Smooth muscle cell (in vitro differentiated cells): Measurements from ENCODE around the gene CHTF8. TPM values are rescaled to one million over a fixed set of nuclear protein-coding genes. Genes with fewer than 3 reads are reported as not detected.

Experiments used
- DNase-seq: peaks from one replicate; lab custom pipeline; 2025; ENCODE audit not compliant: unreplicated experiment; lab: John Stamatoyannopoulos, UW
- H2AFZ ChIP-seq: fragments of 200-600 bp; sonication (generic); 2 replicates; pipeline ENCODE4 v1.6.0; 2016; ENCODE audit warnings: antibody characterized with exemption, low read depth, mild to moderate bottlenecking
- H3F3A ChIP-seq: fragments of 200-600 bp; sonication (generic); 2 replicates; pipeline ENCODE4 v1.6.0; 2017; ENCODE audit warnings: antibody characterized with exemption, low read depth
- H3K27ac ChIP-seq: fragments of 200-600 bp; sonication (generic); 2 replicates; pipeline ENCODE4 v1.5.1; 2016; ENCODE audit warnings: low read depth, mild to moderate bottlenecking
- H3K27me3 ChIP-seq: fragments of 200-600 bp; sonication (generic); 2 replicates; pipeline ENCODE4 v1.6.1; 2016; ENCODE audit warnings: low read depth, mild to moderate bottlenecking
- H3K36me3 ChIP-seq: fragments of 200-600 bp; sonication (generic); 2 replicates; pipeline ENCODE4 v1.5.1; 2016; ENCODE audit warnings: low read depth
- H3K4me1 ChIP-seq: fragments of 200-600 bp; sonication (generic); 2 replicates; pipeline ENCODE4 v1.5.1; 2016; ENCODE audit warnings: low read depth
- H3K4me2 ChIP-seq: fragments of 200-600 bp; sonication (generic); 2 replicates; pipeline ENCODE4 v1.6.0; 2016; ENCODE audit warnings: mild to moderate bottlenecking
- H3K4me3 ChIP-seq: fragments of 200-600 bp; sonication (generic); 2 replicates; pipeline ENCODE4 v1.5.1; 2016; ENCODE audit warnings: mild to moderate bottlenecking
- H3K79me2 ChIP-seq: fragments of 200-600 bp; sonication (generic); 2 replicates; pipeline ENCODE4 v1.6.0; 2016; ENCODE audit warnings: low read depth, mild to moderate bottlenecking
- H3K9ac ChIP-seq: fragments of 200-600 bp; sonication (generic); 2 replicates; pipeline ENCODE4 v1.6.0; 2016; ENCODE audit warnings: low read depth
- H3K9me3 ChIP-seq: fragments of 200-600 bp; sonication (generic); replicated peaks from 2 replicates; pipeline ENCODE4 v1.5.1; 2016; ENCODE audit warnings: low read depth
- H4K20me1 ChIP-seq: fragments of 200-600 bp; sonication (generic); 2 replicates; pipeline ENCODE4 v1.6.0; 2016; ENCODE audit warnings: low read depth
- WGBS: methylation state at CpG from one replicate; pipeline ENCODE4 v1.1.7; 2016; ENCODE audit warnings: low lambda C conversion rate; 5-methylcytosine and 5-hydroxymethylcytosine counted together
- polyA plus RNA-seq: library from polyadenylated mRNA; unstranded; fragments of >200 nt; fragmentation: Nextera tagmentation; extraction: Ambion mirVana; gene quantifications from 2 replicates; pipeline ENCODE4 v1.2.1, GENCODE V29; 2016
- total RNA-seq: library from RNA; depleted of rRNA; stranded (reverse); fragments of >200 nt; gene quantifications from 2 replicates; pipeline ENCODE4 v1.2.3, GENCODE V29; 2014
- TF ChIP-seq, protein P1 (sequence below): fragments of 200-600 bp; sonication (generic); IDR thresholded peaks from 2 replicates; pipeline ENCODE4 v1.5.1; 2017; ENCODE audit warnings: borderline replicate concordance, mild to moderate bottlenecking, antibody characterized with exemption; ENCODE audit not compliant: insufficient read depth, poor library complexity, severe bottlenecking

Gene CHTF8
- total and polyA plus RNA-seq, 2 experiments from 2014 or later: 77.7 to 83.8 TPM

DNA sequence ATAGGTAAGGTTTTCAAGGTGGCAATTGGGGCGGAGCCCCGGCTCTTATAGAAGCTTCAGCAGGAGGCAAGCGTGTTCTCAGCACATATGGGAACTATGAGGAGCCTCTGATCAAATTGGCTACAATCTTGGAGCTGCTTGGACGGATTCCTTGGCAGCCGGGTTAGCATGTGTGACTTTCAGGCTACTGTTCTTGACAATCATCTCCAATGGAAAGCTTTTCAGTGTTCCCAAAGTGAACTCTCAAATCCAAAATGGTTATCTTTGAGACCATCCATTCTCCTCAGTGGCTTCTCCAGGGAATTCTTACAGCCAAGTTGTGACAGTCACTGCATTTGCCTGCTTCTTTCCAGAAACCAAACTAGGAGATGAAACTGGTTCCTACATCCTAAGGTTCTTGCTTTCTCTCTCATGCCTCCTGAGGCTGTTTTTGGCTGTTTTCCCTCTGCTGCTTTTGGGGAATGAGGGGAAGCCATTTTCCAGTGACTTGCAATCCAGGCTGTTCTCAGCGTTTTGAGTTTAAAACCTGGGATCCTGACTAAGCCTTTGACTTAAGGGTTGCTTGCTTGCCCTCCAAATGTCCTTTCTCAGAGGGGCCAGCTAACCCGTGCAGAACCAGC is 16.0 kb downstream of the CHTF8 start:
- Histone ChIP-seq H2AFZ (no peak overlapping the region), H3K4me2 (no peak overlapping the region), H3K9me3 (no peaks in the 10 kb centered on the region), H3K27ac (no peak overlapping the region), H3K79me2 (no peaks in the 10 kb centered on the region), H3K36me3 (no peaks in the 10 kb centered on the region), H3K9ac (no peak overlapping the region), H3K27me3 (no peaks in the 10 kb centered on the region), H4K20me1 (peaks cover 80% of the 10 kb centered on the region), H3F3A (no peaks in the 10 kb centered on the region), H3K4me1 (no peaks in the 10 kb centered on the region), H3K4me3 (no peak overlapping the region)
- 96% methylated on average over 7 of the region's 7 CpGs for WGBS
- TF ChIP-seq, protein P1, sequence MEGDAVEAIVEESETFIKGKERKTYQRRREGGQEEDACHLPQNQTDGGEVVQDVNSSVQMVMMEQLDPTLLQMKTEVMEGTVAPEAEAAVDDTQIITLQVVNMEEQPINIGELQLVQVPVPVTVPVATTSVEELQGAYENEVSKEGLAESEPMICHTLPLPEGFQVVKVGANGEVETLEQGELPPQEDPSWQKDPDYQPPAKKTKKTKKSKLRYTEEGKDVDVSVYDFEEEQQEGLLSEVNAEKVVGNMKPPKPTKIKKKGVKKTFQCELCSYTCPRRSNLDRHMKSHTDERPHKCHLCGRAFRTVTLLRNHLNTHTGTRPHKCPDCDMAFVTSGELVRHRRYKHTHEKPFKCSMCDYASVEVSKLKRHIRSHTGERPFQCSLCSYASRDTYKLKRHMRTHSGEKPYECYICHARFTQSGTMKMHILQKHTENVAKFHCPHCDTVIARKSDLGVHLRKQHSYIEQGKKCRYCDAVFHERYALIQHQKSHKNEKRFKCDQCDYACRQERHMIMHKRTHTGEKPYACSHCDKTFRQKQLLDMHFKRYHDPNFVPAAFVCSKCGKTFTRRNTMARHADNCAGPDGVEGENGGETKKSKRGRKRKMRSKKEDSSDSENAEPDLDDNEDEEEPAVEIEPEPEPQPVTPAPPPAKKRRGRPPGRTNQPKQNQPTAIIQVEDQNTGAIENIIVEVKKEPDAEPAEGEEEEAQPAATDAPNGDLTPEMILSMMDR: no peak
- no peak for DNase-seq

DNA sequence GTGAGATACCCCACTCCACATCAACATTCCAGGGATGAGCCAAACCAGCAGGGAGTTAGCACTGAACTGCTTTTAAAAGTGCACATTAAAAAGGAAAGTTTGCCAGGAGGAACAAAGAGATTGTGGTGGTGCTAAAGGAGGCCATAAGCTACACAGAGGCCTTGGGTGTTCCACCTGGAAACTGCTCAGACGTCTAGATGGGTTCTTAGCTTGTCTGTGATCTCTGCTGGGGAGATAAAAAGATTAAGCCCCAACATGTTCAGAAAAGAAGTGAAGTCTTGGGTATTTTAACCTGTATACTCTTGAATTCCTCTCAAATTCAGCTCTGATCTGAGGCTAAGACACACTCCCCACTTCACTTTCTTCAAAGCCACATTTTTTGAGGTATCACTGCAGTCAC is 16.6 kb downstream of the CHTF8 start:
- Histone ChIP-seq H4K20me1 (peaks cover 80% of the 10 kb centered on the region), H3K36me3 (no peaks in the 10 kb centered on the region), H3K9me3 (no peaks in the 10 kb centered on the region), H3K4me2 (no peak overlapping the region), H3K27ac (no peak overlapping the region), H3F3A (no peaks in the 10 kb centered on the region), H3K9ac (no peak overlapping the region), H3K27me3 (no peaks in the 10 kb centered on the region), H3K4me1 (no peaks in the 10 kb centered on the region), H3K4me3 (no peak overlapping the region), H2AFZ (no peak overlapping the region), H3K79me2 (no peaks in the 10 kb centered on the region)
- TF ChIP-seq, protein P1: no peak
- DNase-seq: no peak
- 63% methylated on average over 1 of the region's 1 CpG for WGBS

DNA sequence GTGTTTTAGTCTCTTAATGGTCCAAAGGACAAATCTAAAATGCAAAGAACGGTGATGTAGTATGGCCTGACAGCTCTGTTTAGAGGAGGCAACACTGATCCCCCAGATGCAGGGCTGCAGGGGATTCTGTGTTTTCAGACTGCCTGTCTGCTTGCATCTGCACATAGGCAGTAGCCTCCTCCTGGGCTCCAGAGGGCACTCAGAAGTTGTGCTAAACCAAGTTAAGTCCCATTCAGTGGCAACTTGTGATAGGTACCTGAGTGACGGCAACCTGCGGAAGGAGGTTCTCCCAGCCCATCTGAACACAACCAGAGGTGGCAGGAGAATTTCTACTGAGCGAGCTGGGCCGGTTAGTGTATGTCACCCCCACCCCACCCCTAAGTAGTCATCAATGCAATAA is 17.0 kb downstream of the CHTF8 start:
- H3K36me3 ChIP-seq: no peaks in the 10 kb centered on the region
- no peak overlapping the region for H3K9ac ChIP-seq
- H3K4me3 ChIP-seq: no peak overlapping the region
- H3K27me3 ChIP-seq: no peaks in the 10 kb centered on the region
- no peaks in the 10 kb centered on the region for H3K9me3 ChIP-seq
- no peak overlapping the region for H3K4me2 ChIP-seq
- no peak for DNase-seq
- peaks cover 81% of the 10 kb centered on the region for H4K20me1 ChIP-seq
- H2AFZ ChIP-seq: no peak overlapping the region
- H3K27ac ChIP-seq: no peak overlapping the region
- 94% methylated on average over 5 of the region's 5 CpGs for WGBS
- no peaks in the 10 kb centered on the region for H3F3A ChIP-seq
- TF ChIP-seq, protein P1: no peak
- no peaks in the 10 kb centered on the region for H3K4me1 ChIP-seq
- no peaks in the 10 kb centered on the region for H3K79me2 ChIP-seq

DNA sequence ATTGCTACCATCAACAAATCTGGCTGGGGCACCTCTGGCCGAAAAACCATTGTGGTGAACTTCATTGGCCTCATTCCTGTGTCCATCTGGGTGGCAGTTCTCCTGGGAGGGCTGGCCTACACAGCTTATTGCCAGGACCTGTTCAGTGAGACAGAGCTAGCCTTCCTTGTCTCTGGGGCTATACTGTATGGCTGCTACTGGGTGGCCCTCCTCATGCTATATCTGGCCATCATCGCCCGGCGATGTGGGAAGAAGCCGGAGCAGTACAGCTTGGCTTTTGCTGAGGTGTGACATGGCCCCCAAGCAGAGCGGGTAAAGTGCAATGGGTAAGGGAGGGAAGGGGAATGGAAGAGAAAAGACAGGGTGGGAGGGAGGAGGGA is 17.4 kb downstream of the CHTF8 start:
- Histone ChIP-seq H2AFZ (no peak overlapping the region), H3K27ac (no peak overlapping the region), H3K4me2 (no peak overlapping the region), H3K4me3 (no peak overlapping the region), H3K9me3 (no peaks in the 10 kb centered on the region), H3K36me3 (no peaks in the 10 kb centered on the region), H3F3A (no peaks in the 10 kb centered on the region), H3K9ac (no peak overlapping the region), H4K20me1 (peaks cover 79% of the 10 kb centered on the region), H3K4me1 (no peaks in the 10 kb centered on the region), H3K27me3 (no peaks in the 10 kb centered on the region), H3K79me2 (no peaks in the 10 kb centered on the region)
- no peak for DNase-seq
- 98% methylated on average over 6 of the region's 6 CpGs for WGBS
- TF ChIP-seq, protein P1: no peak
